ENCODE results near the gene LYPD3. TPM values are rescaled to one million over a fixed set of nuclear protein-coding genes. Genes with fewer than 3 reads are reported as not detected.
"Not testable (repeated sequence)": the region's sequence is repeated elsewhere in the genome, so short reads cannot be mapped to it uniquely, and the experiment has no call there.

Gene LYPD3
- total RNA-seq (2013; cell fraction: nucleolus; rRNA removed) = not detected in 2 replicates
- 0.06 TPM in 1 of 2 replicates, not detected in the other for total RNA-seq (2014; rRNA removed)
- not detected in 2 replicates for total RNA-seq (2014; rRNA removed; fragmentation: Illumina TruSeq; extraction: Trizol)
- not detected in 2 replicates for total RNA-seq (2021)
- 0.18 TPM for polyA plus RNA-seq (2011; ENCODE audit: low read depth)
- polyA plus RNA-seq (2011; rRNA removed) = 0.18 TPM in 1 of 2 replicates, not detected in the other
- polyA plus RNA-seq (2011; cell fraction: cytosol; rRNA removed) = 0.38 and 0.52 TPM in 2 replicates
- polyA plus RNA-seq (2011; cell fraction: nucleus; rRNA removed) = 0.57 and 0.70 TPM in 2 replicates
- 0.36 and 0.38 TPM in 2 replicates for polyA plus RNA-seq (2012)
- polyA plus RNA-seq (2014; fragmentation: Illumina TruSeq; extraction: Trizol) = 0.03 TPM in 1 of 2 replicates, not detected in the other
- not detected for polyA plus RNA-seq (2014; fragmentation: Nextera tagmentation; extraction: Ambion mirVana)
- polyA plus RNA-seq (2014; rRNA removed) = 0.10 TPM in 1 of 2 replicates, not detected in the other
- polyA plus RNA-seq (2016; fragmentation: Nextera tagmentation; extraction: Ambion mirVana) = under 1 TPM in 1 of 2 experiments, not detected in 1; 0.28 TPM
- 0.31 and 0.37 TPM in 2 replicates for polyA minus RNA-seq (2011; rRNA and poly(A)+ RNA removed)
- polyA minus RNA-seq (2011; cell fraction: cytosol; rRNA and poly(A)+ RNA removed) = not detected in 2 replicates
- 0.24 and 0.48 TPM in 2 replicates for polyA minus RNA-seq (2011; cell fraction: nucleus; rRNA and poly(A)+ RNA removed)
- Bru-seq, nascent RNA = percentile 17 among the genes with signal in this experiment
- BruChase-seq, experiment 1, labeled RNA remaining after a 6-hour chase = percentile 13 among the genes with signal in this experiment
- BruChase-seq, experiment 2, labeled RNA remaining after a 2-hour chase = percentile 28 among the genes with signal in this experiment
- long read RNA-seq, experiment 1 = 0 reads
- long read RNA-seq, experiment 2 = 0 reads

GRCh38 chr19:43465468-43466120 lies at the start of gene LYPD3:
Gene LYPD3, minus strand, starts transcription at chr19:43465608. Its CDS starts 37 bp downstream, at chr19:43465571.
- CTCF ChIA-PET = interaction anchor here (3.1 to 3.9 kb wide), 2 partner anchors 18 to 54 kb away, joined by 11 to 31 read pairs; no protein-coding TSS in a partner anchor
- no peaks in the 10 kb centered on the region for H3K27me3 ChIP-seq (replicated peaks in 1 of 2; ENCODE audit: control insufficient read depth in 2 of 2, insufficient read depth in 2 of 2, low read length in 1 of 2)
- DNase-seq (ENCODE audit: low read depth, low spot score) (no peak), ATAC-seq (no peak), FAIRE-seq (no peak)
- peak within 1 kb of the TSS; percentile 95 for H3K4me2 ChIP-seq (ENCODE audit: control insufficient read depth, insufficient read depth)
- no peaks in the 10 kb centered on the region for H3K9me3 ChIP-seq (replicated peaks; ENCODE audit: control insufficient read depth, insufficient read depth, low read length)
- intact Hi-C loops (cut with micrococcal nuclease; ENCODE audit: unreplicated experiment) = no loop called here
- H3K4me3 ChIP-seq = no peak within 1 kb of the TSS
- peak within 1 kb of the TSS; percentile 98 for H2AFZ ChIP-seq (ENCODE audit: control insufficient read depth, low read depth, low read length)
- POLR2A ChIA-PET = interaction anchor here (0.7 to 1.1 kb wide), 2 partner anchors 67 to 68 kb away, joined by 3 to 4 read pairs; partner anchors contain the start of gene ZNF575
- H3K9ac ChIP-seq (ENCODE audit: control insufficient read depth, insufficient read depth, low read length) = no peak within 1 kb of the TSS
- H4K20me1 ChIP-seq (ENCODE audit: control insufficient read depth, insufficient read depth) = no peaks in the 10 kb centered on the region
- RAD21 ChIA-PET (ENCODE audit: unreplicated experiment) = no interaction called here
- in situ Hi-C loops (cut with MboI) = no loop called here
- BruUV-seq (replicated peaks) = no TSS peak
- H3K79me2 ChIP-seq (ENCODE audit: control insufficient read depth, insufficient read depth, low read length) = no peaks in the 10 kb centered on the region
- 89% methylated on average over 24 of the region's 24 CpGs for WGBS (ENCODE audit: insufficient coverage, insufficient replicate concordance, low lambda C conversion rate, missing lambda C conversion rate)
- H3K4me1 ChIP-seq (ENCODE audit: control insufficient read depth, insufficient read depth, low read length) = peaks cover 8% of the 10 kb centered on the region; the same call in 1 of the 2 replicates
- SMC1A ChIA-PET (ENCODE audit: uncharacterized antibody, unreplicated experiment) = no interaction called here
- no peak within 1 kb of the TSS for H3K27ac ChIP-seq (ENCODE audit: control insufficient read depth, insufficient read depth)
- H3K36me3 ChIP-seq (ENCODE audit: control insufficient read depth in 2 of 2, insufficient read depth in 2 of 2, low read length in 1 of 2) = no peaks in the 10 kb centered on the region
- no peak for TF ChIP-seq TCF3 (IDR thresholded peaks at IDR 0.05; ENCODE audit: borderline replicate concordance, insufficient read depth, low read depth, low read length)
- no peak for TF ChIP-seq KLF5 (IDR thresholded peaks at IDR 0.05; ENCODE audit: partially characterized antibody)
- TF ChIP-seq CREM (IDR thresholded peaks at IDR 0.05; ENCODE audit: low read depth) = no peak

- H3K4me3 ChIP-seq; POLR2A ChIA-PET; H4K20me1 ChIP-seq (ENCODE audit: control insufficient read depth, insufficient read depth); in situ Hi-C loops (cut with MboI); CTCF ChIA-PET; DNase-seq (ENCODE audit: low read depth, low spot score); H2AFZ ChIP-seq (ENCODE audit: control insufficient read depth, low read depth, low read length); H3K27me3 ChIP-seq (replicated peaks in 1 of 2; ENCODE audit: control insufficient read depth in 2 of 2, insufficient read depth in 2 of 2, low read length in 1 of 2); H3K79me2 ChIP-seq (ENCODE audit: control insufficient read depth, insufficient read depth, low read length); H3K36me3 ChIP-seq (ENCODE audit: control insufficient read depth in 2 of 2, insufficient read depth in 2 of 2, low read length in 1 of 2); H3K9me3 ChIP-seq (replicated peaks; ENCODE audit: control insufficient read depth, insufficient read depth, low read length); FAIRE-seq; intact Hi-C loops (cut with micrococcal nuclease; ENCODE audit: unreplicated experiment); SMC1A ChIA-PET (ENCODE audit: uncharacterized antibody, unreplicated experiment); H3K4me1 ChIP-seq (ENCODE audit: control insufficient read depth, insufficient read depth, low read length); H3K27ac ChIP-seq (ENCODE audit: control insufficient read depth, insufficient read depth); ATAC-seq; BruUV-seq (replicated peaks); H3K9ac ChIP-seq (ENCODE audit: control insufficient read depth, insufficient read depth, low read length); RAD21 ChIA-PET (ENCODE audit: unreplicated experiment); H3K4me2 ChIP-seq (ENCODE audit: control insufficient read depth, insufficient read depth): not testable (repeated sequence)
These were observed 47.0 kb upstream of the LYPD3 start for GRCh38 chr19:43512399-43512798.

All from GM12878 (cell line).